K562 (cell line): ENCODE measurements around the gene DIPK1B. TPM values are rescaled to one million over a fixed set of nuclear protein-coding genes. Genes with fewer than 3 reads are reported as not detected.
A peak's percentile ranks its signal among the peaks of the same experiment; 100 is the strongest.

Experiments used
- CEBPB ChIP-seq: fragments of 450-650 bp; IDR thresholded peaks from 2 replicates; pipeline ENCODE4 v1.6.1; 2016; ENCODE audit warnings: missing genetic modification characterization, missing compliant biosample characterization
- CREM ChIP-seq: IDR thresholded peaks from 2 replicates; pipeline ENCODE4 v1.6.1; 2014; ENCODE audit warnings: antibody characterized with exemption, low read depth
- CTBP1 ChIP-seq: fragments of 450-650 bp; IDR thresholded peaks from 2 replicates; pipeline ENCODE4 v1.6.1; 2016; ENCODE audit warnings: borderline replicate concordance
- CTCF ChIP-seq, 3 experiments: IDR thresholded peaks in 2 of 3; conservative IDR thresholded peaks in 1 of 3; 2 replicates each; pipeline ENCODE4 v1.5.1; 2011 to 2012; ENCODE audit warnings: low read length in 3 of 3, mild to moderate bottlenecking in 3 of 3, control low read depth in 2 of 3, improper control_type of control experiment in 1 of 3, inconsistent platforms in 1 of 3, low read depth in 1 of 3, mixed read lengths in 1 of 3, moderate library complexity in 1 of 3; ENCODE audit not compliant: insufficient read depth in 2 of 3
- EGR1 ChIP-seq: fragments of 450-650 bp; conservative IDR thresholded peaks from 2 replicates; pipeline ENCODE4 v1.6.1; 2017; ENCODE audit warnings: mild to moderate bottlenecking
- FOXK1 ChIP-seq: sonication (generic); formaldehyde crosslinking; IDR thresholded peaks from 2 replicates; pipeline ENCODE4 v1.8.0; 2022; ENCODE audit warnings: missing genetic modification reagents, mild to moderate bottlenecking, borderline replicate concordance
- MTA1 ChIP-seq: fragments of 450-650 bp; IDR thresholded peaks from 2 replicates; pipeline ENCODE4 v1.6.1; 2017; ENCODE audit warnings: borderline replicate concordance
- MTA3 ChIP-seq: fragments of 450-650 bp; formaldehyde crosslinking; IDR thresholded peaks from 2 replicates; pipeline ENCODE4 v1.6.1; 2017; ENCODE audit warnings: mild to moderate bottlenecking, borderline replicate concordance
- NRF1 ChIP-seq, 2 experiments: fragments of 450-650 bp; IDR thresholded peaks in 1 of 2; conservative IDR thresholded peaks in 1 of 2; 2 replicates each; pipeline ENCODE4 v1.6.1; 2014; ENCODE audit warnings: mild to moderate bottlenecking in 2 of 2
- PRDM10 ChIP-seq: fragments of 450-650 bp; IDR thresholded peaks from 2 replicates; pipeline ENCODE4 v1.6.1; 2018; ENCODE audit not compliant: partially characterized antibody
- RAD21 ChIP-seq, 2 experiments: fragments of 250-450 bp in 1 of 2; fragments of 450-650 bp in 1 of 2; sonication (Bioruptor Pico) in 1 of 2; formaldehyde crosslinking in 1 of 2; IDR thresholded peaks in 1 of 2; conservative IDR thresholded peaks in 1 of 2; 2 replicates each; pipeline versions ENCODE4 v1.4.0 to v1.8.0; 2020 to 2022; ENCODE audit warnings: mild to moderate bottlenecking in 2 of 2, moderate library complexity in 1 of 2
- RCOR1 ChIP-seq, 2 experiments: IDR thresholded peaks; 2 replicates each; pipeline ENCODE4 v1.6.1; 2012; ENCODE audit warnings: low read depth in 2 of 2, low read length in 2 of 2, borderline replicate concordance in 1 of 2, improper control_type of control experiment in 1 of 2
- SMAD4 ChIP-seq: fragments of 250-450 bp; sonication (Bioruptor Pico); conservative IDR thresholded peaks from 2 replicates; pipeline ENCODE4 v1.8.0; 2021; ENCODE audit warnings: inconsistent platforms, mild to moderate bottlenecking, moderate library complexity
- SMARCA5 ChIP-seq: fragments of 450-650 bp; IDR thresholded peaks from 2 replicates; pipeline ENCODE4 v1.6.1; 2016
- SP1 ChIP-seq: sonication (generic); formaldehyde crosslinking; IDR thresholded peaks from 2 replicates; pipeline ENCODE4 v1.8.1; 2022; ENCODE audit warnings: mild to moderate bottlenecking, missing genetic modification reagents
- TFAP4 ChIP-seq: sonication (generic); formaldehyde crosslinking; IDR thresholded peaks from 2 replicates; pipeline ENCODE4 v1.8.0; 2022; ENCODE audit warnings: missing genetic modification reagents, mild to moderate bottlenecking, moderate library complexity, borderline replicate concordance
- ZNF24 ChIP-seq: fragments of 450-650 bp; IDR thresholded peaks from 2 replicates; pipeline ENCODE4 v1.6.1; 2016
- ZNF263 ChIP-seq: sonication (generic); formaldehyde crosslinking; IDR thresholded peaks from 2 replicates; pipeline ENCODE4 v1.8.0; 2022; ENCODE audit warnings: mild to moderate bottlenecking, missing genetic modification reagents, borderline replicate concordance
- polyA plus RNA-seq, 8 experiments: library from polyadenylated mRNA; depleted of rRNA in 4 of 8; stranded (reverse) in 5 of 8; unstranded in 3 of 8; fragments of >200 nt; fragmentation: Nextera tagmentation in 2 of 8; fragmentation: Illumina TruSeq in 1 of 8; extraction: Ambion mirVana in 2 of 8; extraction: Trizol in 1 of 8; gene quantifications; 2 replicates each; pipeline versions ENCODE4 v1.2.1 to v1.2.3, GENCODE V29; 2011 to 2014; ENCODE audit warnings: inconsistent platforms in 1 of 8, missing spikeins in 1 of 8
- total RNA-seq, 7 experiments: library from RNA; depleted of rRNA in 6 of 7; stranded (reverse); fragments of >200 nt in 6 of 7; fragmentation: Illumina TruSeq in 2 of 7; extraction: Trizol in 2 of 7; gene quantifications; 2 replicates each; pipeline versions ENCODE4 v1.2.1 to v1.2.3, GENCODE V29; 2011 to 2021; ENCODE audit warnings: low replicate concordance in 1 of 7

Gene DIPK1B
- total and polyA plus RNA-seq, 9 of the 15 experiments (the other 6 are each of a cell fraction or from before 2014, with no cell fraction given): 0.08 to 22.3 (median 5.9) TPM

GRCh38 chr9:136760834-136761544 is 48.6 kb downstream of the DIPK1B start (continued):
- TF ChIP-seq CREM (peak; percentile 56), ZNF263 (peak; percentile 75; the same call in 1 of the 2 replicates), PRDM10 (peak; percentile 34), ZNF24 (0 out of 2 replicates have a peak, but pooled peaks have one; percentile 6), NRF1 (conservative IDR thresholded peaks at IDR 0.05 in 1 of 2, IDR thresholded peaks at IDR 0.05 in 1 of 2) (peak in 1 of 2 experiments; percentile 43; a peak in 2 of 4 replicates), CTBP1 (peak; percentile 65; the same call in 1 of the 2 replicates), CTCF (IDR thresholded peaks at IDR 0.05 in 2 of 3, conservative IDR thresholded peaks at IDR 0.05 in 1 of 3; ENCODE audit: insufficient read depth in 2 of 3, low read depth in 1 of 3, low read length in 3 of 3) (peak; percentile 81 to 87 (median 84)), FOXK1 (0 out of 2 replicates have a peak, but pooled peaks have one; percentile 27), MTA1 (peak; percentile 59; the same call in 1 of the 2 replicates), MTA3 (peak; percentile 41; the same call in 1 of the 2 replicates), EGR1 (peak; percentile 85), RCOR1 (IDR thresholded peaks at IDR 0.05; ENCODE audit: borderline replicate concordance in 1 of 2, low read depth in 2 of 2, low read length in 2 of 2) (peak in 1 of 2 experiments; percentile 60; a peak in 2 of 4 replicates), CEBPB (tag) (0 out of 2 replicates have a peak, but pooled peaks have one; percentile 27), SMAD4 (CRISPR knock-in tag) (0 out of 2 replicates have a peak, but pooled peaks have one; percentile 28), RAD21 (CRISPR knock-in tag; conservative IDR thresholded peaks at IDR 0.05 in 1 of 2, IDR thresholded peaks at IDR 0.05 in 1 of 2) (peak; percentile 46 to 54), SP1 (CRISPR knock-in tag) (0 out of 2 replicates have a peak, but pooled peaks have one; percentile 24), SMARCA5 (0 out of 2 replicates have a peak, but pooled peaks have one; percentile 15), TFAP4 (CRISPR knock-in tag) (peak; percentile 36; the same call in 1 of the 2 replicates)
